ENCODE measurements around the gene TLE7. TPM values are rescaled to one million over a fixed set of nuclear protein-coding genes. Genes with fewer than 3 reads are reported as not detected.

Gene TLE7
- total RNA-seq, 1 experiment from 2014 or later = not detected

GRCh38 chr16:71467810-71468209, 26.0 kb upstream of the TLE7 start:
- Histone ChIP-seq H3K23ac (ENCODE audit: insufficient read length, low read depth, low read length) (no peak overlapping the region), H3K4me2 (ENCODE audit: insufficient read depth, insufficient read length, low read length) (no peak overlapping the region), H3K79me2 (ENCODE audit: insufficient read depth, low read length) (no peaks in the 10 kb centered on the region), H3K18ac (ENCODE audit: insufficient read length, low read depth, low read length) (no peak overlapping the region), H2AK5ac (ENCODE audit: insufficient read length, low read length) (no peak overlapping the region), H3K56ac (ENCODE audit: insufficient read length, low read depth, low read length) (no peak overlapping the region), H3K27me3 (ENCODE audit: insufficient read depth, low read length) (no peaks in the 10 kb centered on the region), H3K23me2 (ENCODE audit: insufficient read length, low read depth, low read length, poor library complexity, severe bottlenecking) (no peaks in the 10 kb centered on the region), H3K79me1 (ENCODE audit: insufficient read depth, low read depth, low read length, poor library complexity, severe bottlenecking) (no peaks in the 10 kb centered on the region), H3T11ph (ENCODE audit: low read length) (no peak overlapping the region), H3K4ac (ENCODE audit: low read depth, low read length) (no peak overlapping the region), H3K4me1 (ENCODE audit: insufficient read depth, low read length) (no peaks in the 10 kb centered on the region), H3K9ac (ENCODE audit: extremely low read depth, insufficient read length, low read length) (no peak overlapping the region), H3K27ac (ENCODE audit: insufficient read length, low read depth, low read length) (no peak overlapping the region), H4K8ac (replicated peaks; ENCODE audit: insufficient read length, low read depth, low read length) (no peak overlapping the region), H2BK12ac (ENCODE audit: insufficient read length, low read depth, low read length) (no peak overlapping the region), H2BK15ac (ENCODE audit: low read depth, low read length) (no peak overlapping the region), H2BK5ac (ENCODE audit: insufficient read length, low read length) (no peak overlapping the region), H2BK20ac (ENCODE audit: low read depth, low read length, poor library complexity, severe bottlenecking) (no peak overlapping the region), H4K91ac (ENCODE audit: insufficient read length, low read depth, low read length) (no peak overlapping the region), H2BK120ac (ENCODE audit: low read depth, low read length, poor library complexity, severe bottlenecking) (no peak overlapping the region), H2AFZ (ENCODE audit: low read length) (no peak overlapping the region), H3K9me3 (ENCODE audit: control insufficient read depth, low read depth, low read length) (no peaks in the 10 kb centered on the region), H4K5ac (ENCODE audit: insufficient read length, low read depth, low read length) (no peak overlapping the region), H3K14ac (ENCODE audit: insufficient read depth, low read length) (no peak overlapping the region), H4K20me1 (ENCODE audit: control insufficient read depth, insufficient read depth, insufficient read length) (no peaks in the 10 kb centered on the region)
- no CpG with 5 or more reads among the region's 9 CpGs for WGBS (ENCODE audit: extremely low coverage, insufficient read length, low lambda C conversion rate)
- Mint-ChIP-seq H3K4me3 (no peak overlapping the region), H3K27me3 (ENCODE audit: low read depth) (peaks cover 2% of the 10 kb centered on the region; the same call in 1 of the 2 replicates), H3K9me3 (no peaks in the 10 kb centered on the region), H3K4me1 (peaks cover 3 to 4% of the 10 kb centered on the region in 2 experiments; a peak in 3 of 4 replicates), H3K36me3 (ENCODE audit: insufficient read depth in 1 of 3, low read depth in 3 of 3) (no peaks in the 10 kb centered on the region), H3K27ac (peak overlapping the region in 1 of 3 experiments; percentile 62; a peak in 1 of 7 replicates)
- TF ChIP-seq CTCF (conservative IDR thresholded peaks at IDR 0.05) = no peak
- peak; percentile 69 for DNase-seq
